Bronchial epithelial cell (primary cell): ENCODE results near the gene SPAG4. TPM values are rescaled to one million over a fixed set of nuclear protein-coding genes. Genes with fewer than 3 reads are reported as not detected.

Experiments used
- DNase-seq: peaks from one replicate; pipeline ENCODE4 v3.0.0-alpha.2; 2010; ENCODE audit warnings: low read depth
- FAIRE-seq: peaks from 2 replicates; lab custom pipeline; 2011; peaks lifted over from hg19 to GRCh38; lab: Jason Lieb, UNC
- H3K27me3 ChIP-seq: 2 replicates; pipeline ENCODE4 v1.5.1; 2011; ENCODE audit warnings: low read length; ENCODE audit not compliant: control insufficient read depth, insufficient read depth
- H3K36me3 ChIP-seq: 2 replicates; pipeline ENCODE4 v1.5.1; 2011; ENCODE audit warnings: low read length; ENCODE audit not compliant: control insufficient read depth, insufficient read depth
- H3K4me3 ChIP-seq: 2 replicates; pipeline ENCODE4 v1.5.1; 2011; ENCODE audit warnings: mild to moderate bottlenecking, low read depth, low read length, control low read depth
- CTCF ChIP-seq: IDR thresholded peaks from 2 replicates; pipeline ENCODE4 v1.5.1; 2011; ENCODE audit warnings: mild to moderate bottlenecking, moderate library complexity, low read length, control low read depth, inconsistent platforms; ENCODE audit not compliant: insufficient read depth, severe bottlenecking
- total RNA-seq: library from RNA; depleted of rRNA; stranded (reverse); fragments of >200 nt; gene quantifications from 2 replicates; pipeline ENCODE4 v1.2.1, GENCODE V29; 2014

The SPAG4 gene
- total RNA-seq, 1 donor from 2014 or later = 6.1 TPM

GRCh38 chr20:35648836-35649235 lies 33.2 kb downstream of the SPAG4 start:
- DNase-seq = no peak
- H3K36me3 ChIP-seq = peaks cover 10% of the 10 kb centered on the region
- H3K27me3 ChIP-seq = no peaks in the 10 kb centered on the region
- H3K4me3 ChIP-seq = no peak overlapping the region
- no peak for FAIRE-seq
- TF ChIP-seq CTCF = no peak

GRCh38 chr20:35650632-35651031 lies 35.0 kb downstream of the SPAG4 start:
- TF ChIP-seq CTCF = no peak
- no peak overlapping the region for H3K4me3 ChIP-seq
- no peak for DNase-seq
- peaks cover 20% of the 10 kb centered on the region for H3K36me3 ChIP-seq
- H3K27me3 ChIP-seq = no peaks in the 10 kb centered on the region
- no peak for FAIRE-seq

GRCh38 chr20:35651958-35652357 lies 36.3 kb downstream of the SPAG4 start:
- peaks cover 20% of the 10 kb centered on the region for H3K36me3 ChIP-seq
- no peak for TF ChIP-seq CTCF

GRCh38 chr20:35652641-35653429 lies 37.2 kb downstream of the SPAG4 start:
- Histone ChIP-seq H3K27me3 (no peaks in the 10 kb centered on the region), H3K36me3 (peaks cover 20% of the 10 kb centered on the region), H3K4me3 (no peak overlapping the region)
- FAIRE-seq (no peak), DNase-seq (no peak)
- no peak for TF ChIP-seq CTCF

More at GRCh38 chr20:35651958-35652357, 36.3 kb downstream of the SPAG4 start:
- no peaks in the 10 kb centered on the region for H3K27me3 ChIP-seq
- no peak overlapping the region for H3K4me3 ChIP-seq
- FAIRE-seq (no peak), DNase-seq (no peak)

GRCh38 chr20:35653430-35653734 lies 37.8 kb downstream of the SPAG4 start:
- FAIRE-seq = no peak
- no peak for TF ChIP-seq CTCF

GRCh38 chr20:35653893-35654292 lies 38.3 kb downstream of the SPAG4 start:
- Histone ChIP-seq H3K27me3 (no peaks in the 10 kb centered on the region), H3K36me3 (peaks cover 20% of the 10 kb centered on the region), H3K4me3 (no peak overlapping the region)
- FAIRE-seq (no peak), DNase-seq (no peak)
- no peak for TF ChIP-seq CTCF

More at GRCh38 chr20:35653430-35653734, 37.8 kb downstream of the SPAG4 start:
- Histone ChIP-seq H3K27me3 (no peaks in the 10 kb centered on the region), H3K36me3 (peaks cover 20% of the 10 kb centered on the region), H3K4me3 (no peak overlapping the region)
- DNase-seq = no peak
